22Rv1 (cell line): ENCODE results near the gene ROR1.

Source experiments
- H3K27ac ChIP-seq: fragments of 450-650 bp; 2 replicates; pipeline ENCODE4 v1.5.1; 2017
- ZFX ChIP-seq: fragments of 450-650 bp; IDR thresholded peaks from 2 replicates; pipeline ENCODE4 v1.6.1; 2017; ENCODE audit warnings: antibody characterized with exemption, borderline replicate concordance
- TF ChIP-seq, protein P1 (sequence below): fragments of 450-650 bp; IDR thresholded peaks from 2 replicates; pipeline ENCODE4 v1.5.1; 2017; ENCODE audit warnings: mild to moderate bottlenecking

ROR1 gene

DNA sequence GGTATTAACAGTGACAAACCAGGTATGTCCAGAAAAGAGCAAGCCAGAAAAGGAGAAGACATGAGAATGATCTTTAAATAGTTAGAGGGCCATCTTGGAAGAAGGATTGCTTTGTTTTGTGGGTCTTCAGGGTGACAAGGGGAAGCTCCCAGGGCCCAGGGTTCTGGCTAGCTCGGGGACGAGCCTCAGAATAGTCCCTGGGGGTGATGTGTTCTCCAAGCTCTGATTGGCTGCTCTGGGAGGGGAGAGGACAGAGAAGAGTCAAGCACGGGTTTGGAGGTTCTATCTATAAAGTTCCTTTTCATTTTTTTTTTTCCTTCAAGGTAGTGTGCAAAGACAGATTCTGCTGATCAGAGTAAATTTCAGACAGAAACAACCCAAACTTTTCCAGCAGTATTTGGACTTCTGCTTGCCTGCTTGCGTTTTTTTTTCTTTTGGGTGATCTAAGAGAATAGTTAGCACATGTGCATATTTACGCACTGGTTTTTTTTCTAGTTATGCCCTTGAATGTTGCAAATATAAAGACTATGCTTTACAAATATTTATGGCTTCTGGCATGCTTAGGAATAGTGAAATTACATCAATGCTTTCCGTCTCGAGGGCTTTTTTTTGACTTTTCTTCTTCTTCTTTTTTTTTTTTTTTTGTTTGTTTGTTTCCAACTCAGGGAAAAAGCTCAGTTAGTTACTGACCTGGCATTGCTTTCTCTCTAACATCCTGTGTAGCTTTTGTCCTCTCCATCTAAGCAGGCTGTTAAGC, 59.7 kb downstream of the ROR1 start:
- H3K27ac ChIP-seq = no peak overlapping the region
- TF ChIP-seq, protein P1, sequence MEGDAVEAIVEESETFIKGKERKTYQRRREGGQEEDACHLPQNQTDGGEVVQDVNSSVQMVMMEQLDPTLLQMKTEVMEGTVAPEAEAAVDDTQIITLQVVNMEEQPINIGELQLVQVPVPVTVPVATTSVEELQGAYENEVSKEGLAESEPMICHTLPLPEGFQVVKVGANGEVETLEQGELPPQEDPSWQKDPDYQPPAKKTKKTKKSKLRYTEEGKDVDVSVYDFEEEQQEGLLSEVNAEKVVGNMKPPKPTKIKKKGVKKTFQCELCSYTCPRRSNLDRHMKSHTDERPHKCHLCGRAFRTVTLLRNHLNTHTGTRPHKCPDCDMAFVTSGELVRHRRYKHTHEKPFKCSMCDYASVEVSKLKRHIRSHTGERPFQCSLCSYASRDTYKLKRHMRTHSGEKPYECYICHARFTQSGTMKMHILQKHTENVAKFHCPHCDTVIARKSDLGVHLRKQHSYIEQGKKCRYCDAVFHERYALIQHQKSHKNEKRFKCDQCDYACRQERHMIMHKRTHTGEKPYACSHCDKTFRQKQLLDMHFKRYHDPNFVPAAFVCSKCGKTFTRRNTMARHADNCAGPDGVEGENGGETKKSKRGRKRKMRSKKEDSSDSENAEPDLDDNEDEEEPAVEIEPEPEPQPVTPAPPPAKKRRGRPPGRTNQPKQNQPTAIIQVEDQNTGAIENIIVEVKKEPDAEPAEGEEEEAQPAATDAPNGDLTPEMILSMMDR = no peak
- TF ChIP-seq ZFX = no peak

DNA sequence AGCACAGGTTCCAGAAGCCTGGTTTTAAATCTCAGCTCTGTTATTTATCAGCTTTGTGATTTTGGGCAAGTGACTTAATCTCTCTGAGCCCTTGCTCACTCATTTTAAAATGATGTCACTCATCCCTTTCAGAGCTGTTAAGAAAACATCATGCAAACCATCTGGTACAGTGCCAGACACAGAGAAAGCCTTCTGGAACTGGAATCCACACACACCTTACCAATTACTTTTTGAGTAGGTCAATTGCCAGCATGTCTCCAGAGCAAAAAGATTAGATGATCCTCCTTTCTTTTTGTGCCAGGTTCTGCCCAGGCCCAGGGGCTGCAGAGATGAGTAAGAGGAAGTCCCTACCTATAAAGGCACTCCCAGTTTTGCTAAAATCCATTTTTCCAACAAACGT, 61.3 kb downstream of the ROR1 start:
- no peak overlapping the region for H3K27ac ChIP-seq
- TF ChIP-seq ZFX = no peak
- TF ChIP-seq, protein P1 = no peak

DNA sequence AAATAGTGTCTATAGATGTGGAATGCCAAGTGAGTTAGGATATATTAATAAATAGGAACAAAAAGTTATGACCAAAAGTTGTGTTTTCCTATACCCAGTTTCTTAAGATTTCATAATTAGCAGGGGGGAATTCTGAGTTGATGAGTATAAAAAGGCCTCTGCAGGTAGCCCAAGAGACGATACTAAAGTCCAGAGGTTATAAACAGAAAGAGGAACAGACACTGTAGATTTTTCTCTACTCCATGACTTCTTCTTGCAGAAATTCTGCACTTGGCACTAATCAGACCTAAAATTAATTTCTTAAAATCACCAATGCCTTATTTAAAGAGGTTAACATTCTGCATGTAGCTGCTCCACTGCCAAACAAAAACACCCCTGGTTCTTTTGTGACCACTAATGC, 62.6 kb downstream of the ROR1 start:
- TF ChIP-seq, protein P1 = no peak
- TF ChIP-seq ZFX = no peak
- H3K27ac ChIP-seq = no peak overlapping the region

DNA sequence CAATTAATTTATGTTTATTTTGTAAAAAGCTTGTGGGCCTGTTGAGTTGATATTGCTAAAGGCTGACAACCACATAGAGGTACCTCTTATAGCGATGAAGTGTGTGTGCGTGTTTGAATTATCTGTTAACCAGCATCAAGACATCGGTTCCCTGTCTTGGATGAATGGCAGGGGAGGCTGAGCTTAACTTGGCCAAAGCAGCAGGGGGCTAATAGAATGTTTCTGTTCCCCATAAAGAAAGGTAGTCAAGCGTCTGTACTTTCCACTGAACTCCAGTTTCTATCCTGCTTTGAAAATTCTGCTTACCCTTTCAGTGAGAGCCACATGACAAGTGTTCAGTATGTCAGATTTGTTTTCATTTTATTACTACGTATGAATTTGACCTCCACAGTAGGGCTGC, 63.0 kb downstream of the ROR1 start:
- H3K27ac ChIP-seq = no peak overlapping the region
- TF ChIP-seq ZFX = no peak
- TF ChIP-seq, protein P1 = no peak

DNA sequence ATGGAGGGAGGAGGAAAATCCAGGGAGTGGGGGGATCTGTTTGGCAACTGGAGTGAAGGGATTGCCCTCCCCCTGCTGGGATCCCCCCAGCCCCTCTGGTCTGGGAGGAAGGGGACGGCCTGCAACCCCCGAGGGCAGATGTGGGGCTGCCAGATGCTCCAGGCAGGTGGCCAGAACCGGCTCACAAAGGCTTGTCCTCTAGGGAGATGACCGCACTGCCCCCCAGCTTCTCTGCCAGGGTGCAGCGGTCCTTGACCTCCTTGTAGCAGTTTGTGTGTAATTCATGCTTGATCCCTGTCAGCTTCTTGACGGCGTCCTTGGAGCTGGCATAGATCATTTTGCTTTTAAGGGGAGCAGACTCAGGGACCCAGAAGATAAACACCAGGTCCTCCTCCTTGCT, 69.2 kb downstream of the ROR1 start:
- no peak for TF ChIP-seq ZFX
- TF ChIP-seq, protein P1 = no peak
- H3K27ac ChIP-seq = no peak overlapping the region

DNA sequence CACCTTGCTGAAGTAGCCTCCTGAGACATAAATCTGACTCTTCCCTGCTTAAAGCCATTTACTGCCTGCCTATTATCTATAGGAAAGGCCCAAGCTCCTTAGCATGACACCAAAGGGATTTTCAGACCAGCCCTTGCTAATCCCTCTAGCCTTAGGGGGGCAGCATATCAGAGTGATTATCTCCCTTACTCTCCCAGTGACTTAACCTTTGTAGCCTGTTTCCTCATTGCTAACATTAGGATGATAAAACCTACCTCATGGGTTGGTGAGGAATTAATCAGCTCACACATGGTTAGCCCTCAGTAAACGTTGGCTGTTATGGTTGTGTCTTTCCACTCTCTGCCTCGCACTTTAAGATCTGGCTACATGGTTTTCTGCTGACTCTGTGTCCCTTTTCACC, 70.1 kb downstream of the ROR1 start:
- no peak overlapping the region for H3K27ac ChIP-seq
- TF ChIP-seq, protein P1 = no peak
- TF ChIP-seq ZFX = no peak

DNA sequence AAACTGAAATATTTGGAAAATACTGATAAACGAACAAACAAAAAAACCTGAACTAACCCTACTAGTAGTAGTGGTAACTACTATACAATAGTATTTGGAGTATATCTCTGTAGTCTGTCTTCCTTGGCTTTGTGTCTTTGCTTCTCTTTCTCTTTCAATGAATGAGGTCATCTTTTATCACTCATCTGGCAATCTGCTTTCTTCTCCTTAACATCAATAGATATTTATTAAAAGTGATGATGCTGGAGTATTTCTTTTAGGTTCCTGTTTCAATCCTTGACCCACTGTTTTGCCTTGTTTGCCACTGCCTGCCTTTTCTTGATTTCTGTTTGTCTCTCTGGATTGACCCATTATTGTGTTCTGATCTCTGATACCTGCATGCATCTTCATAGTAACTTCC, 71.5 kb downstream of the ROR1 start:
- H3K27ac ChIP-seq = no peak overlapping the region
- no peak for TF ChIP-seq ZFX
- TF ChIP-seq, protein P1 = no peak
